HG02571 (cell line): Measurements from ENCODE around the gene ETS1.

Source experiments
- ATAC-seq: cut with Tn5 transposase; IDR thresholded peaks from one replicate; pipeline ENCODE4 v1.9.1; 2021; ENCODE audit warnings: mild to moderate bottlenecking, moderate library complexity; ENCODE audit not compliant: unreplicated experiment

Gene ETS1

GRCh38 chr11:128596250-128596649, 8.9 kb upstream of the ETS1 start:
- no peak for ATAC-seq

- ATAC-seq = no peak
Observed at GRCh38 chr11:128595775-128596174, 8.4 kb upstream of the ETS1 start.

- ATAC-seq = no peak
Observed at GRCh38 chr11:128595221-128595620, 7.9 kb upstream of the ETS1 start.

- no peak for ATAC-seq
Observed at GRCh38 chr11:128594226-128594625, 6.9 kb upstream of the ETS1 start.

- no peak for ATAC-seq
Observed at GRCh38 chr11:128593281-128593680, 5.9 kb upstream of the ETS1 start.

- no peak for ATAC-seq
Observed at GRCh38 chr11:128592454-128592853, 5.1 kb upstream of the ETS1 start.

- no peak for ATAC-seq
Observed at GRCh38 chr11:128590587-128590986, 3.2 kb upstream of the ETS1 start.

GRCh38 chr11:128589998-128590397, 2.6 kb upstream of the ETS1 start:
- no peak for ATAC-seq

GRCh38 chr11:128588093-128588492, 735 bp upstream of the ETS1 start:
- no peak for ATAC-seq

- no peak for ATAC-seq
Observed at GRCh38 chr11:128586689-128587088, 669 bp downstream of the ETS1 start.

- no peak for ATAC-seq
Observed at GRCh38 chr11:128585498-128586238, 1.7 kb downstream of the ETS1 start.

- ATAC-seq = no peak
Observed at GRCh38 chr11:128584253-128584652, 3.1 kb downstream of the ETS1 start.

GRCh38 chr11:128582496-128583366, 4.6 kb downstream of the ETS1 start:
- ATAC-seq = no peak

GRCh38 chr11:128581561-128582272, 5.6 kb downstream of the ETS1 start:
- no peak for ATAC-seq

GRCh38 chr11:128580612-128581011, 6.7 kb downstream of the ETS1 start:
- no peak for ATAC-seq

- peak; percentile 86 for ATAC-seq
Observed at GRCh38 chr11:128579798-128580504, 7.4 kb downstream of the ETS1 start.

GRCh38 chr11:128576555-128576954, 10.8 kb downstream of the ETS1 start:
- no peak for ATAC-seq

GRCh38 chr11:128575961-128576350, 11.4 kb downstream of the ETS1 start:
- ATAC-seq = no peak

GRCh38 chr11:128575174-128575960, 12.0 kb downstream of the ETS1 start:
- no peak for ATAC-seq

- ATAC-seq = no peak
Observed at GRCh38 chr11:128574576-128575011, 12.8 kb downstream of the ETS1 start.
